ENCODE data around the gene ZKSCAN2. TPM values are rescaled to one million over a fixed set of nuclear protein-coding genes. Genes with fewer than 3 reads are reported as not detected.

The ZKSCAN2 gene
- total and polyA plus RNA-seq, 12 donors, result 1.2 to 8.8 (median 5.0) TPM

- no peaks in the 10 kb centered on the region for H3K9me3 ChIP-seq (replicated peaks in 1 of 3)
- H3K27ac ChIP-seq, result no peak overlapping the region
- intact Hi-C loops (cut with DNase I), result no loop called here
- 75 to 91% (median 85%) methylated on average over 6 of the region's 6 CpGs for WGBS, 4 donors
- DNase-seq, result no peak
- no peaks in the 10 kb centered on the region for H3K4me1 ChIP-seq (replicated peaks in 1 of 2)
- no peak for TF ChIP-seq CTCF (IDR thresholded peaks at IDR 0.05)
- no peak for TF ChIP-seq POLR2A (IDR thresholded peaks at IDR 0.05)
- no peak overlapping the region for H3K4me3 ChIP-seq
- H3K36me3 ChIP-seq (replicated peaks in 1 of 2), result no peaks in the 10 kb centered on the region
- peaks cover 3% of the 10 kb centered on the region for H3K27me3 ChIP-seq
Measured at GRCh38 chr16:25297151-25297787, 39.6 kb upstream of the ZKSCAN2 start.

- intact Hi-C loops (cut with DNase I), result no loop called here
- Histone ChIP-seq H3K27ac (no peak overlapping the region), H3K36me3 (replicated peaks in 1 of 2) (no peaks in the 10 kb centered on the region), H3K9me3 (replicated peaks in 1 of 3) (no peaks in the 10 kb centered on the region), H3K4me1 (replicated peaks in 1 of 2) (no peaks in the 10 kb centered on the region), H3K27me3 (no peaks in the 10 kb centered on the region), H3K4me3 (no peak overlapping the region)
- no peak for DNase-seq
- TF ChIP-seq CTCF (IDR thresholded peaks at IDR 0.05) (no peak), POLR2A (IDR thresholded peaks at IDR 0.05) (no peak)
- 33 to 59% (median 40%) methylated on average over 3 of the region's 3 CpGs for WGBS, 4 donors
Measured at GRCh38 chr16:25291580-25291979, 33.9 kb upstream of the ZKSCAN2 start.

GRCh38 chr16:25289466-25289865 is 31.8 kb upstream of the ZKSCAN2 start:
- DNase-seq, result no peak
- H3K27ac ChIP-seq, result no peak overlapping the region
- no peaks in the 10 kb centered on the region for H3K9me3 ChIP-seq (replicated peaks in 1 of 3)
- TF ChIP-seq POLR2A (IDR thresholded peaks at IDR 0.05), result no peak
- TF ChIP-seq CTCF (IDR thresholded peaks at IDR 0.05), result no peak
- no peaks in the 10 kb centered on the region for H3K36me3 ChIP-seq (replicated peaks in 1 of 2)
- no peaks in the 10 kb centered on the region for H3K4me1 ChIP-seq (replicated peaks in 1 of 2)
- no peak overlapping the region for H3K4me3 ChIP-seq
- no peaks in the 10 kb centered on the region for H3K27me3 ChIP-seq
- WGBS, 4 donors, result 92 to 98% (median 95%) methylated on average over 3 of the region's 3 CpGs
- intact Hi-C loops (cut with DNase I), result no loop called here

- no peak overlapping the region for H3K27ac ChIP-seq
- no peak for DNase-seq
- H3K36me3 ChIP-seq (replicated peaks in 1 of 2), result no peaks in the 10 kb centered on the region
- H3K27me3 ChIP-seq, result no peaks in the 10 kb centered on the region
- no peaks in the 10 kb centered on the region for H3K9me3 ChIP-seq (replicated peaks in 1 of 3)
- TF ChIP-seq POLR2A (IDR thresholded peaks at IDR 0.05), result no peak
- no peak for TF ChIP-seq CTCF (IDR thresholded peaks at IDR 0.05)
- 69 to 79% (median 73%) methylated on average over 6 to 7 of the region's 7 CpGs for WGBS, 4 donors
- no peaks in the 10 kb centered on the region for H3K4me1 ChIP-seq (replicated peaks in 1 of 2)
- H3K4me3 ChIP-seq, result no peak overlapping the region
- intact Hi-C loops (cut with DNase I), result no loop called here
Measured at GRCh38 chr16:25279491-25279890, 21.8 kb upstream of the ZKSCAN2 start.

All from adrenal gland (tissue), 12 donors.